SK-N-SH (cell line): ENCODE results near the gene TBC1D5. TPM values are rescaled to one million over a fixed set of nuclear protein-coding genes. Genes with fewer than 3 reads are reported as not detected.
A peak's percentile ranks its signal among the peaks of the same experiment; 100 is the strongest.

Source experiments
- CTCF ChIA-PET: fragments of 300-600, 350-600 bp; formaldehyde crosslinking; extraction: SDS; loops from one replicate; lab custom pipeline; 2021; lab: Yijun Ruan, JAX
- POLR2A ChIA-PET: fragments of 350-600 bp; sonication (Branson Sonifier 250); formaldehyde crosslinking; extraction: SDS; loops from one replicate; lab custom pipeline; 2020; ENCODE audit warnings: antibody characterized with exemption, inconsistent platforms; lab: Yijun Ruan, JAX
- DNase-seq: peaks from one replicate; pipeline ENCODE4 v3.0.0; 2012
- H2AFZ ChIP-seq: fragments of 200-600 bp; sonication (generic); 2 replicates; pipeline ENCODE4 v1.8.1; 2016; ENCODE audit warnings: antibody characterized with exemption, mild to moderate bottlenecking, low read depth
- H3F3A ChIP-seq: fragments of 200-600 bp; sonication (generic); replicated peaks from 2 replicates; pipeline ENCODE3; 2016; ENCODE audit warnings: antibody characterized with exemption, mild to moderate bottlenecking; ENCODE audit not compliant: insufficient read depth
- H3K27ac ChIP-seq, 2 experiments: fragments of 200-500 bp in 1 of 2; fragments of 200-600 bp in 1 of 2; sonication (Bioruptor generic) in 1 of 2; sonication (generic), shearing (Covaris generic) in 1 of 2; 2 replicates each; pipeline versions ENCODE4 v1.5.1 to v1.6.1; 2014 to 2016; ENCODE audit warnings: low read depth in 2 of 2, inconsistent platforms in 1 of 2, low read length in 1 of 2, mild to moderate bottlenecking in 1 of 2, mixed read lengths in 1 of 2
- H3K27me3 ChIP-seq: fragments of 200-600 bp; sonication (generic), shearing (Covaris generic); 2 replicates; pipeline ENCODE4 v1.6.1; 2016; ENCODE audit warnings: mixed run types; ENCODE audit not compliant: insufficient read depth
- H3K36me3 ChIP-seq, 2 experiments: fragments of 200-500 bp in 1 of 2; fragments of 200-600 bp in 1 of 2; sonication (Bioruptor generic) in 1 of 2; sonication (generic) in 1 of 2; replicated peaks in 1 of 2; 2 replicates each; pipeline versions ENCODE3 to v1.5.1; 2014 to 2016; ENCODE audit warnings: low read length in 1 of 2, mild to moderate bottlenecking in 1 of 2; ENCODE audit not compliant: insufficient read depth in 2 of 2, control insufficient read depth in 1 of 2
- H3K4me1 ChIP-seq, 2 experiments: fragments of 200-500 bp in 1 of 2; fragments of 200-600 bp in 1 of 2; sonication (Bioruptor generic) in 1 of 2; sonication (generic), shearing (Covaris generic) in 1 of 2; 2 replicates each; pipeline versions ENCODE4 v1.5.1 to v1.6.1; 2014 to 2016; ENCODE audit warnings: low read depth in 1 of 2, low read length in 1 of 2, mixed run types in 1 of 2; ENCODE audit not compliant: insufficient read depth in 2 of 2, control insufficient read depth in 1 of 2
- H3K4me2 ChIP-seq: fragments of 200-600 bp; sonication (generic), shearing (Covaris generic); 2 replicates; pipeline ENCODE4 v1.6.1; 2017; ENCODE audit warnings: mixed run types
- H3K4me3 ChIP-seq, 2 experiments: fragments of 200-500 bp in 1 of 2; fragments of 200-600 bp in 1 of 2; sonication (Bioruptor generic) in 1 of 2; sonication (generic), shearing (Covaris generic) in 1 of 2; 2 replicates each; pipeline versions ENCODE4 v1.5.1 to v1.8.1; 2014 to 2016; ENCODE audit warnings: low read depth in 2 of 2, inconsistent platforms in 1 of 2, low read length in 1 of 2, mild to moderate bottlenecking in 1 of 2, mixed read lengths in 1 of 2, moderate library complexity in 1 of 2
- H3K79me2 ChIP-seq: fragments of 200-600 bp; sonication (generic); 2 replicates; pipeline ENCODE4 v1.8.1; 2017; ENCODE audit warnings: mild to moderate bottlenecking; ENCODE audit not compliant: insufficient read depth
- H3K9ac ChIP-seq: fragments of 200-600 bp; sonication (generic); 2 replicates; pipeline ENCODE4 v1.6.1; 2017; ENCODE audit warnings: mixed run types
- H3K9me2 ChIP-seq: fragments of 200-600 bp; sonication (generic); 2 replicates; pipeline ENCODE4 v1.6.1; 2017; ENCODE audit warnings: mixed run types
- H3K9me3 ChIP-seq: fragments of 200-600 bp; sonication (generic); 2 replicates; pipeline ENCODE4 v1.6.1; 2017; ENCODE audit warnings: mixed run types, mild to moderate bottlenecking, moderate library complexity
- H4K20me1 ChIP-seq: fragments of 200-600 bp; sonication (generic); 2 replicates; pipeline ENCODE4 v1.6.1; 2017; ENCODE audit warnings: mild to moderate bottlenecking, mixed run types; ENCODE audit not compliant: insufficient read depth
- CHD2 ChIP-seq: fragments of 150-350 bp; IDR thresholded peaks from 2 replicates; pipeline ENCODE4 v1.6.1; 2018; ENCODE audit warnings: low read length; ENCODE audit not compliant: partially characterized antibody
- CTCF ChIP-seq: fragments of 200-600 bp; sonication (generic); IDR thresholded peaks from 2 replicates; pipeline ENCODE4 v1.6.1; 2017; ENCODE audit warnings: antibody characterized with exemption, mild to moderate bottlenecking, moderate library complexity
- ELF1 ChIP-seq: IDR thresholded peaks from 2 replicates; pipeline ENCODE4 v1.4.0; 2012
- EP300 ChIP-seq, 2 experiments: IDR thresholded peaks; 2 replicates each; pipeline versions ENCODE4 v1.4.0 to v1.6.1; 2012; ENCODE audit warnings: borderline replicate concordance in 1 of 2, low read depth in 1 of 2, low read length in 1 of 2
- EZH2phosphoT487 ChIP-seq: fragments of 200-600 bp; sonication (generic); IDR thresholded peaks from 2 replicates; pipeline ENCODE4 v1.6.1; 2017; ENCODE audit warnings: low read depth, mixed run types, mild to moderate bottlenecking, antibody characterized with exemption, moderate library complexity, borderline replicate concordance
- IRF3 ChIP-seq: fragments of 150-350 bp; IDR thresholded peaks from 2 replicates; pipeline ENCODE4 v1.6.1; 2016; ENCODE audit warnings: mild to moderate bottlenecking, low read depth, low read length
- MEF2A ChIP-seq: IDR thresholded peaks from 2 replicates; pipeline ENCODE4 v1.4.0; 2012; ENCODE audit warnings: low read depth, borderline replicate concordance
- MXI1 ChIP-seq: IDR thresholded peaks from 2 replicates; pipeline ENCODE4 v1.6.1; 2012; ENCODE audit warnings: mild to moderate bottlenecking, low read depth, low read length, improper control_type of control experiment
- NFIC ChIP-seq: IDR thresholded peaks from 2 replicates; pipeline ENCODE4 v1.4.0; 2012; ENCODE audit warnings: borderline replicate concordance
- POLR2AphosphoS5 ChIP-seq: IDR thresholded peaks from 2 replicates; pipeline ENCODE4 v1.6.1; 2012; ENCODE audit warnings: low read depth, low read length
- RAD21 ChIP-seq: IDR thresholded peaks from 2 replicates; pipeline ENCODE4 v1.6.1; 2012; ENCODE audit warnings: mild to moderate bottlenecking, low read length
- REST ChIP-seq: IDR thresholded peaks from 2 replicates; pipeline ENCODE4 v1.6.1; 2012; ENCODE audit warnings: mild to moderate bottlenecking, low read depth, low read length, moderate library complexity
- RFX5 ChIP-seq: IDR thresholded peaks from 2 replicates; pipeline ENCODE4 v1.6.1; 2012; ENCODE audit warnings: mild to moderate bottlenecking, improper control_type of control experiment, low read length
- RXRA ChIP-seq: IDR thresholded peaks from 2 replicates; pipeline ENCODE4 v1.4.0; 2012; ENCODE audit warnings: low read depth, mild to moderate bottlenecking, borderline replicate concordance
- SMC3 ChIP-seq: IDR thresholded peaks from 2 replicates; pipeline ENCODE4 v1.6.1; 2012; ENCODE audit warnings: low read depth, low read length, improper control_type of control experiment
- TCF12 ChIP-seq: IDR thresholded peaks from 2 replicates; pipeline ENCODE4 v1.4.0; 2012
- TEAD4 ChIP-seq: IDR thresholded peaks from 2 replicates; pipeline ENCODE4 v1.4.0; 2012; ENCODE audit warnings: mild to moderate bottlenecking, borderline replicate concordance; ENCODE audit not compliant: insufficient read depth
- USF1 ChIP-seq: IDR thresholded peaks from 2 replicates; pipeline ENCODE4 v1.4.0; 2012; ENCODE audit warnings: low read depth, borderline replicate concordance
- WGBS: methylation state at CpG from one replicate; pipeline ENCODE4 v1.1.6; 2017; ENCODE audit warnings: low lambda C conversion rate; 5-methylcytosine and 5-hydroxymethylcytosine counted together
- polyA plus RNA-seq, 3 experiments: library from polyadenylated mRNA; depleted of rRNA; stranded (reverse); fragments of >200 nt; gene quantifications; 2 replicates each; pipeline ENCODE4 v1.2.3, GENCODE V29; 2012

TBC1D5 gene
- polyA plus RNA-seq, 1 of the 3 experiments (the other 2 are of a cell fraction) = 19.5 TPM

GRCh38 chr3:17430582-17430981 lies 311.8 kb downstream of the TBC1D5 start:
- H3K9me2 ChIP-seq = no peaks in the 10 kb centered on the region; the same call in 1 of the 2 replicates
- no peaks in the 10 kb centered on the region for H3K36me3 ChIP-seq
- 80% methylated on average over 3 of the region's 3 CpGs for WGBS
- peak overlapping the region; percentile 9; the same call in 1 of the 2 replicates for H2AFZ ChIP-seq
- peaks cover 4 to 8% of the 10 kb centered on the region in 2 experiments; a peak in 2 of 4 replicates for H3K4me1 ChIP-seq
- no peak overlapping the region for H3K4me3 ChIP-seq
- no peaks in the 10 kb centered on the region for H3K9me3 ChIP-seq
- no peaks in the 10 kb centered on the region for H4K20me1 ChIP-seq
- H3K27ac ChIP-seq = peak overlapping the region in 1 of 2 experiments; percentile 47; a peak in 2 of 4 replicates
- H3K9ac ChIP-seq = no peak overlapping the region
- no peaks in the 10 kb centered on the region for H3F3A ChIP-seq
- CTCF ChIA-PET = interaction anchor here (0.6 to 7.0 kb wide), 18 partner anchors 10 to 420 kb away, joined by 3 to 52 read pairs (median 3); no protein-coding TSS in a partner anchor
- TF ChIP-seq RXRA (no peak), EZH2phosphoT487 (no peak), TCF12 (no peak), MXI1 (no peak), TEAD4 (no peak)
- TF ChIP-seq, all 33 proteins: peak for 0
- POLR2A ChIA-PET = no interaction called here
- DNase-seq = no peak
- no peak overlapping the region for H3K4me2 ChIP-seq
- no peaks in the 10 kb centered on the region for H3K27me3 ChIP-seq
- no peaks in the 10 kb centered on the region for H3K79me2 ChIP-seq

GRCh38 chr3:17423786-17424536 lies 318.5 kb downstream of the TBC1D5 start:
- WGBS = 46% methylated on average over 4 of the region's 4 CpGs
- CTCF ChIA-PET = interaction anchor here (0.7 to 1.6 kb wide), 5 partner anchors 10 to 418 kb away, joined by 3 to 9 read pairs (median 3); no protein-coding TSS in a partner anchor
- Histone ChIP-seq H3K9me3 (no peaks in the 10 kb centered on the region), H3K79me2 (no peaks in the 10 kb centered on the region), H2AFZ (no peak overlapping the region), H3K4me2 (no peak overlapping the region), H3K27me3 (no peaks in the 10 kb centered on the region), H3K9me2 (no peaks in the 10 kb centered on the region; the same call in 1 of the 2 replicates), H3K9ac (no peak overlapping the region), H3K36me3 (no peaks in the 10 kb centered on the region), H3K27ac (peak overlapping the region in 1 of 2 experiments; percentile 65; a peak in 1 of 4 replicates), H3K4me1 (peaks cover 0 to 18% of the 10 kb centered on the region in 2 experiments; a peak in 3 of 4 replicates), H3F3A (no peaks in the 10 kb centered on the region), H3K4me3 (no peak overlapping the region), H4K20me1 (no peaks in the 10 kb centered on the region)
- POLR2A ChIA-PET = no interaction called here
- DNase-seq = peak; percentile 43
- no peak for TF ChIP-seq POLR2AphosphoS5
- TF ChIP-seq NFIC = no peak
- no peak for TF ChIP-seq MEF2A
- peak; percentile 59 for TF ChIP-seq TCF12
- no peak; the same call in 1 of the 2 replicates for TF ChIP-seq MXI1
- TF ChIP-seq RAD21 = peak; percentile 11; the same call in 1 of the 2 replicates
- no peak for TF ChIP-seq CTCF
- TF ChIP-seq EP300 (IDR thresholded peaks at IDR 0.05; ENCODE audit: borderline replicate concordance in 1 of 2, low read depth in 1 of 2, low read length in 1 of 2) = peak in 1 of 2 experiments; percentile 84; a peak in 2 of 4 replicates
- no peak for TF ChIP-seq IRF3
- TF ChIP-seq TEAD4 = no peak
- no peak for TF ChIP-seq RXRA
- no peak for TF ChIP-seq USF1
- no peak for TF ChIP-seq REST
- no peak for TF ChIP-seq RFX5
- no peak for TF ChIP-seq ELF1
- no peak for TF ChIP-seq SMC3
- TF ChIP-seq CHD2 = peak; percentile 53
